NK-92 (cell line): Measurements from ENCODE around the gene AFF2.
"Not testable (repeated sequence)": the region's sequence is repeated elsewhere in the genome, so short reads cannot be mapped to it uniquely, and the experiment has no call there.

ENCODE experiments used
- DNase-seq: peaks from one replicate; lab custom pipeline; 2025; ENCODE audit not compliant: unreplicated experiment; lab: John Stamatoyannopoulos, UW

The AFF2 gene

DNA sequence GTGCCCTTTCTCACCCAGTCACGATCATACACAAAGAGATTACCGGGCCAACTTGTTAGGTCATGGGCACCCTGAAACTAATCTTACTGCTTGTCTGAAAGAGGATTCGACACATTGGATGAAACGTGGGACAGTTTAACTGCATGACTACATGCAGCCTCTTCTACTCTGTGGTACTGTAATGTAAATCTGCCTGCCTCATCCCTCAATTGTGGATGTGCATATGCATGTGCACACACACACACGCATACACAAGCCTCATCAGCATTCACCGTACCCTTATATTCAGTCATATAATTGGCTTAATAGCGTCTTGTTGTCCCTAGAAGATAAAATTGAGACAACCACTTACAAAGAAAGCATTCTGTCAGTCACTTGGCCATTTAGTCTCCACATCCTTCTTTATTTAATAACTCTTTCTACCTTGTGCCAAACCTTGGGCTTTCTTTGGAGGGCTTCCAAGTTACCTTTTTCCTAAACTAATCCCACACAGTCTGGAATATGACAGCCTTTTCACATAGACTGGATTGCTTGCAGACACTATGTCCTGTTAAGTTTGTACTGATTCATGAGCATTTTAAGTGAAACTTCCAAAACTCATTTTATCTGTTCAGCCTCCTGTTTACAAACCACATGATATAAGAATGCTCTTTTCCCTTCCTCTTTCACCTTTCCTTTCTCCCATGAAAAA is 132.9 kb downstream of the AFF2 start:
- no peak for DNase-seq

- no peak for DNase-seq
These were observed 134.2 kb downstream of the AFF2 start for GRCh38 chrX:148634591-148634990.

- no peak for DNase-seq
These were observed 143.0 kb downstream of the AFF2 start for GRCh38 chrX:148643460-148643859.

GRCh38 chrX:148647651-148648050 is 147.2 kb downstream of the AFF2 start:
- DNase-seq: no peak

GRCh38 chrX:148649145-148649795 is 148.9 kb downstream of the AFF2 start:
- DNase-seq: no peak

GRCh38 chrX:148658115-148658730 is 157.8 kb downstream of the AFF2 start:
- DNase-seq: no peak

DNA sequence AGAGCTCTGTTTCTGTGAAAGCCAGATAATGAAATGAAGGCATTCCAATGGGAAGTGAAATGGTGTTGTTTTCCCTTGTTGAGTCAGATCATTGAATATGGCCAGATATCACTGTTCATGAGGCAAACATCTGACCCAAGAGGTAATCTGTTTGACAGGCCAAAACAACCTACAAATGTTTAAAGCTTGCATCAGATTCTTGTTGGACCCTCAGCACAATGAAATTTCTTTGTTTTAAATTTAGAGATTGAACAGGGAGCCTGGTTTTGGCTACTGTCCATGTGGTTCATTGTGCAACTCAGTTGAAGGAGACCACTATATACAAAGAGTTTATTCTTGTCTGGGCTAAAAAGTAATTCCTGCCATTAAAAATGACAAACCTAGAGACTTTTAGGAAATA is 159.1 kb downstream of the AFF2 start:
- DNase-seq: no peak

- no peak for DNase-seq
These were observed 160.6 kb downstream of the AFF2 start for GRCh38 chrX:148661035-148661434.

DNA sequence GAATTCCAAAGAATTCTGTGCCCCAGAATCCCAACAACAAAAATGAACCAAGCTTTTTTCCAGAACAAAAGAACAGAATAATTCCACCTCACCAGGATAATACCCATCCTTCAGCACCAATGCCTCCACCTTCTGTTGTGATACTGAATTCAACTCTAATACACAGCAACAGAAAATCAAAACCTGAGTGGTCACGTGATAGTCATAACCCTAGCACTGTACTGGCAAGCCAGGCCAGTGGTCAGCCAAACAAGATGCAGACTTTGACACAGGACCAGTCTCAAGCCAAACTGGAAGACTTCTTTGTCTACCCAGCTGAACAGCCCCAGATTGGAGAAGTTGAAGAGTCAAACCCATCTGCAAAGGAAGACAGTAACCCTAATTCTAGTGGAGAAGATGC is 161.6 kb downstream of the AFF2 start:
- DNase-seq: no peak

- DNase-seq: no peak
These were observed 163.8 kb downstream of the AFF2 start for GRCh38 chrX:148664171-148664570.

GRCh38 chrX:148664995-148665394 is 164.6 kb downstream of the AFF2 start:
- no peak for DNase-seq

GRCh38 chrX:148669175-148669574 is 168.8 kb downstream of the AFF2 start:
- DNase-seq: not testable (repeated sequence)

DNA sequence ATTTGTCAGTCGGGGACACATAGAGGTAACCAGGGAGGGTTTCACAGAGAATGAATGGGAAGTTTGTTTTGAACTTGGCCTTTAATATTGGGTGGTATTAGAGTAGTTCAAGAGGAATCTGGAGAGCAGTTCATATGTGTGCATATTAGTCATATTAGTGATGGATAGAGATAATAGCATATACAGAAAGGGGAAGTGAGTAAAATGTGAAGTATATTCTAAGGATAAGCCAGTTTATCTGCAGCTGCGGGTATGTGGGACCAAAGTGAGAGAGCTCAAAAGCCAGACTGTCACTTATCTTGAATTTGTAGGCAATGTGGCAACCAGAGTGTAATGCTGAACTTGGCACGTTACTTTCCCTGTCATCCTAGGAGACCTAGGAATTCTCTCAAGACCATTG is 169.9 kb downstream of the AFF2 start:
- no peak for DNase-seq

- no peak for DNase-seq
These were observed 172.1 kb downstream of the AFF2 start for GRCh38 chrX:148672517-148672916.

DNA sequence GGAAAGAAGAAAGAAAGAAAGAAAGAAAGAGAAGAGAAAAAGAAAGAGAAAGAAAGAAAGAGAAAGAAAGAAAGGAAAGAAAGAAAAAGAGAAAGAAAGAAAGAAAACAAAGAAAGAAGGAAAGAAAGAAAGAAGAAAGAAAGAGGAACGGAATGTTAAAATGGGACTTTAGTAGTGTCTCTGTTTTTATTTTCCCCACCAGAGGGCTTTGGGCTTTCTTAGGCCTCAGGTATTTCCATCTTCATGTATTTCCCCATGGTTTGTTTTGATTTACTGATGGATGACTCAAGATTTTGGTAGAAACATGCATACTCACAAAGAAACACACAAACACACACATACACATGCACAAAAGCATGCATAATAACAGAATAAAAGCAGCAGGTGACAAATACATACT is 181.2 kb downstream of the AFF2 start:
- DNase-seq: no peak

GRCh38 chrX:148682206-148682605 is 181.8 kb downstream of the AFF2 start:
- no peak for DNase-seq

DNA sequence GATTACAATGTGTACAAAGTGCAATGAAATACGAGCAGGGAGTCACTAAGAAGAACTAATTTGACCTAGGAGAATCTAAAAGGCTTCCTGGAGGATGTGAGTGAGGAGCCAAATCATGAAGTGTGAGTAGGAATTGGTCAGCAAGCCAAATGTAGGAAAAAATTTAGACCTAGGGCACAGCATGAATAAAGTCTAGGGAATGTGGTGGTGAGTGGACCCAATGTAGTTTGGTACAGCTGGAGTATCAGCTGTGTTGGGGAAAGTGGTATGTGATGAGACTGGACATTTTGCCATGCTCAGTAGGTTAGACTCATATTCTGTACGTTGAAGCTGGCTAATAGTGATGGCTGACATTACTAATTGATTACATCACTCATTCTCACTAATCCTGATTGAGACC is 191.0 kb downstream of the AFF2 start:
- DNase-seq: no peak

GRCh38 chrX:148695255-148695654 is 194.8 kb downstream of the AFF2 start:
- no peak for DNase-seq

DNA sequence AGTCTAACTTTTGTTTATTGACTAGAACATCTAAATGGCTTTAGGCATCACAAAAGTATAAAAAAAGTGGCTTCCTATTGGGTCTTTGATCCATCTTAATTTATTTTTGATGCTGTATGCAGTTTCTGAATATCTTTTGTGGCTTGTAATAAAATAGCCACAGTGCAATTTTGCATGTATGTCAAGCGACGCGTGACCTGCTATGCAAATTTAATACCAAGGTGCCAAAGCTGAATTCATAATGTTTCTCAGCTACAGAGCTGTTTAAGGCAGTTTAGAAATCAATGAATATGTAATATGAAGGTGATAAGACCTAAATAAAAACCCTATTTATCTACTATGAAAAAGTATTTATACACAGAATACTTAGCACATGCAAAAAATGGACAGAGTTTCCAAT is 197.8 kb downstream of the AFF2 start:
- no peak for DNase-seq

- no peak for DNase-seq
These were observed 199.6 kb downstream of the AFF2 start for GRCh38 chrX:148700021-148700420.

GRCh38 chrX:148713981-148714380 is 213.6 kb downstream of the AFF2 start:
- DNase-seq: no peak

- DNase-seq: no peak
These were observed 214.9 kb downstream of the AFF2 start for GRCh38 chrX:148715361-148715760.
